Measurements from ENCODE around the gene SLC5A1. TPM values are rescaled to one million over a fixed set of nuclear protein-coding genes. Genes with fewer than 3 reads are reported as not detected.

The SLC5A1 gene
- total and polyA plus RNA-seq, 9 of the 15 experiments (the other 6 are each of a cell fraction or from before 2014, with no cell fraction given), result not detected

- Histone ChIP-seq H2AFZ (ENCODE audit: low read depth, low read length) (no peak overlapping the region), H3K4me1 (replicated peaks in 1 of 2; ENCODE audit: control insufficient read depth in 2 of 2, insufficient read depth in 2 of 2, low read length in 2 of 2) (no peaks in the 10 kb centered on the region), H3K9ac (ENCODE audit: insufficient read depth in 1 of 2, low read depth in 2 of 2, low read length in 2 of 2) (no peak overlapping the region), H3K9me3 (replicated peaks; ENCODE audit: control insufficient read depth, insufficient read depth, low read depth, low read length) (no peaks in the 10 kb centered on the region), H3K4me3 (no peak overlapping the region), H3K36me3 (ENCODE audit: control insufficient read depth, insufficient read depth, low read length) (no peaks in the 10 kb centered on the region), H3K27me3 (ENCODE audit: control insufficient read depth in 2 of 2, insufficient read depth in 2 of 2, low read length in 2 of 2) (no peaks in the 10 kb centered on the region), H3K27ac (ENCODE audit: extremely low read depth, low read depth, low read length) (no peak overlapping the region), H3K9me1 (ENCODE audit: control insufficient read depth, insufficient read depth, low read length) (no peaks in the 10 kb centered on the region), H3K4me2 (ENCODE audit: insufficient read depth, low read length) (no peak overlapping the region), H3K79me2 (ENCODE audit: control insufficient read depth, insufficient read depth, low read length) (no peaks in the 10 kb centered on the region), H4K20me1 (replicated peaks; ENCODE audit: control insufficient read depth, insufficient read depth, low read length) (no peaks in the 10 kb centered on the region)
- ChIA-PET CTCF (ENCODE audit: low intra/inter-chr PET ratio) (no interaction called here), POLR2A (no interaction called here)
- no peak for DNase-seq (ENCODE audit: extremely low read depth in 1 of 4, low spot score in 3 of 4)
- no TSS peak for BruUV-seq (replicated peaks)
- intact Hi-C loops (cut with micrococcal nuclease) (no loop called here), in situ Hi-C loops (cut with MboI) (no loop called here)
- FAIRE-seq, result no peak
- ATAC-seq, result no peak
- TF ChIP-seq TFE3 (CRISPR knock-in tag; IDR thresholded peaks at IDR 0.05) (peak; percentile 55), ZBTB17 (CRISPR knock-in tag; IDR thresholded peaks at IDR 0.05) (no peak), ZNF124 (CRISPR knock-in tag; IDR thresholded peaks at IDR 0.05) (no peak)
Measured at GRCh38 chr22:32097881-32098499, 54.9 kb downstream of the SLC5A1 start.

GRCh38 chr22:32100711-32101110, 57.6 kb downstream of the SLC5A1 start:
- H3K27ac ChIP-seq (ENCODE audit: extremely low read depth, low read depth, low read length), result no peak overlapping the region
- ChIA-PET POLR2A (no interaction called here), CTCF (ENCODE audit: low intra/inter-chr PET ratio) (no interaction called here)
- no peaks in the 10 kb centered on the region for H3K4me1 ChIP-seq (replicated peaks in 1 of 2; ENCODE audit: control insufficient read depth in 2 of 2, insufficient read depth in 2 of 2, low read length in 2 of 2)
- no peak overlapping the region for H3K4me3 ChIP-seq
- no peak overlapping the region for H2AFZ ChIP-seq (ENCODE audit: low read depth, low read length)
- no peaks in the 10 kb centered on the region for H3K9me1 ChIP-seq (ENCODE audit: control insufficient read depth, insufficient read depth, low read length)
- WGBS (ENCODE audit: insufficient coverage, low coverage, missing lambda C conversion rate), result 0% methylated on average over 1 of the region's 1 CpG
- DNase-seq (ENCODE audit: extremely low read depth in 1 of 4, low spot score in 3 of 4) (no peak), ATAC-seq (no peak), FAIRE-seq (no peak)
- H3K9me3 ChIP-seq (replicated peaks; ENCODE audit: control insufficient read depth, insufficient read depth, low read depth, low read length), result no peaks in the 10 kb centered on the region
- no peaks in the 10 kb centered on the region for H3K27me3 ChIP-seq (ENCODE audit: control insufficient read depth in 2 of 2, insufficient read depth in 2 of 2, low read length in 2 of 2)
- no peak overlapping the region for H3K9ac ChIP-seq (ENCODE audit: insufficient read depth in 1 of 2, low read depth in 2 of 2, low read length in 2 of 2)
- H3K79me2 ChIP-seq (ENCODE audit: control insufficient read depth, insufficient read depth, low read length), result no peaks in the 10 kb centered on the region
- no TSS peak for BruUV-seq (replicated peaks)
- no peaks in the 10 kb centered on the region for H3K36me3 ChIP-seq (ENCODE audit: control insufficient read depth, insufficient read depth, low read length)
- no peak overlapping the region for H3K4me2 ChIP-seq (ENCODE audit: insufficient read depth, low read length)
- in situ Hi-C loops (cut with MboI) (no loop called here), intact Hi-C loops (cut with micrococcal nuclease) (no loop called here)
- H4K20me1 ChIP-seq (replicated peaks; ENCODE audit: control insufficient read depth, insufficient read depth, low read length), result no peaks in the 10 kb centered on the region
- no peak for TF ChIP-seq GTF2B (IDR thresholded peaks at IDR 0.05; ENCODE audit: extremely low read depth, insufficient read length)
- no peak for TF ChIP-seq USF2 (CRISPR knock-in tag; IDR thresholded peaks at IDR 0.05)
- no peak for TF ChIP-seq CGGBP1 (CRISPR knock-in tag; IDR thresholded peaks at IDR 0.05)
- no peak for TF ChIP-seq BRD4 (IDR thresholded peaks at IDR 0.05)
- no peak for TF ChIP-seq NRF1 (conservative IDR thresholded peaks at IDR 0.05 in 1 of 2, IDR thresholded peaks at IDR 0.05 in 1 of 2)
- no peak for TF ChIP-seq PKNOX1 (IDR thresholded peaks at IDR 0.05)
- TF ChIP-seq KLF1 (tag; IDR thresholded peaks at IDR 0.05), result no peak
- no peak for TF ChIP-seq SMARCA5 (IDR thresholded peaks at IDR 0.05)
- no peak for TF ChIP-seq EWSR1 (IDR thresholded peaks at IDR 0.05; ENCODE audit: borderline replicate concordance, low read depth, partially characterized antibody)
- TF ChIP-seq GABPA (tag; conservative IDR thresholded peaks at IDR 0.05; ENCODE audit: low read depth), result no peak

All from K562 (cell line).